Measurements from ENCODE around the gene ABCA12. TPM values are rescaled to one million over a fixed set of nuclear protein-coding genes. Genes with fewer than 3 reads are reported as not detected.

ABCA12 gene
- total and polyA plus RNA-seq, 10 of the 15 experiments (the other 5 are each of a cell fraction or from before 2014, with no cell fraction given): 1.2 to 12.1 (median 6.0) TPM

- no peak for TF ChIP-seq E4F1 (IDR thresholded peaks at IDR 0.05; ENCODE audit: borderline replicate concordance, partially characterized antibody)
- TF ChIP-seq GABPA (IDR thresholded peaks at IDR 0.05; ENCODE audit: low read depth): no peak
- no peak for TF ChIP-seq RCOR1 (conservative IDR thresholded peaks at IDR 0.05; ENCODE audit: low read depth, low read length)
- peak; percentile 14 for TF ChIP-seq MEF2B (IDR thresholded peaks at IDR 0.05; ENCODE audit: partially characterized antibody, poor library complexity, severe bottlenecking)
- no peak for TF ChIP-seq SIX5 (IDR thresholded peaks at IDR 0.05; ENCODE audit: low read depth, low read length, severe bottlenecking)
- TF ChIP-seq ASH2L (IDR thresholded peaks at IDR 0.05; ENCODE audit: borderline replicate concordance, low read depth): no peak
- no peak for TF ChIP-seq MEF2A (IDR thresholded peaks at IDR 0.05; ENCODE audit: insufficient read depth, low read depth, low read length)
- TF ChIP-seq CBFB (IDR thresholded peaks at IDR 0.05; ENCODE audit: low read depth): no peak; the same call in 1 of the 2 replicates
- no peak for TF ChIP-seq ZBTB11 (CRISPR knock-in tag; IDR thresholded peaks at IDR 0.05)
- TF ChIP-seq IRF4 (IDR thresholded peaks at IDR 0.05; ENCODE audit: low read depth, low read length): no peak
- no peak for TF ChIP-seq NFXL1 (IDR thresholded peaks at IDR 0.05; ENCODE audit: borderline replicate concordance)
- TF ChIP-seq BHLHE40 (IDR thresholded peaks at IDR 0.05; ENCODE audit: borderline replicate concordance in 1 of 2, low read depth in 2 of 2, low read length in 1 of 2): peak; percentile 38 to 73; a peak in 3 of 4 replicates
- no peak for TF ChIP-seq ESRRA (IDR thresholded peaks at IDR 0.05; ENCODE audit: low read length)
- 0 out of 2 replicates have a peak, but pooled peaks have one; percentile 19 for TF ChIP-seq YY1 (IDR thresholded peaks at IDR 0.05; ENCODE audit: low read depth, low read length)
- TF ChIP-seq JUND (IDR thresholded peaks at IDR 0.05; ENCODE audit: low read depth, low read length): no peak
- no peak for TF ChIP-seq CHD1 (IDR thresholded peaks at IDR 0.05; ENCODE audit: low read depth, low read length)
- no peak for TF ChIP-seq SMARCA5 (IDR thresholded peaks at IDR 0.05)
- no peak for TF ChIP-seq ZSCAN29 (IDR thresholded peaks at IDR 0.05)
- TF ChIP-seq CBX5 (IDR thresholded peaks at IDR 0.05; ENCODE audit: low read depth): no peak
- TF ChIP-seq, protein P1, sequence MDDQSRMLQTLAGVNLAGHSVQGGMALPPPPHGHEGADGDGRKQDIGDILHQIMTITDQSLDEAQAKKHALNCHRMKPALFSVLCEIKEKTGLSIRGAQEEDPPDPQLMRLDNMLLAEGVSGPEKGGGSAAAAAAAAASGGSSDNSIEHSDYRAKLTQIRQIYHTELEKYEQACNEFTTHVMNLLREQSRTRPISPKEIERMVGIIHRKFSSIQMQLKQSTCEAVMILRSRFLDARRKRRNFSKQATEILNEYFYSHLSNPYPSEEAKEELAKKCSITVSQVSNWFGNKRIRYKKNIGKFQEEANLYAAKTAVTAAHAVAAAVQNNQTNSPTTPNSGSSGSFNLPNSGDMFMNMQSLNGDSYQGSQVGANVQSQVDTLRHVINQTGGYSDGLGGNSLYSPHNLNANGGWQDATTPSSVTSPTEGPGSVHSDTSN (IDR thresholded peaks at IDR 0.05; ENCODE audit: insufficient replicate concordance, low read depth, low read length): peak; percentile 62
- TF ChIP-seq, protein P2, sequence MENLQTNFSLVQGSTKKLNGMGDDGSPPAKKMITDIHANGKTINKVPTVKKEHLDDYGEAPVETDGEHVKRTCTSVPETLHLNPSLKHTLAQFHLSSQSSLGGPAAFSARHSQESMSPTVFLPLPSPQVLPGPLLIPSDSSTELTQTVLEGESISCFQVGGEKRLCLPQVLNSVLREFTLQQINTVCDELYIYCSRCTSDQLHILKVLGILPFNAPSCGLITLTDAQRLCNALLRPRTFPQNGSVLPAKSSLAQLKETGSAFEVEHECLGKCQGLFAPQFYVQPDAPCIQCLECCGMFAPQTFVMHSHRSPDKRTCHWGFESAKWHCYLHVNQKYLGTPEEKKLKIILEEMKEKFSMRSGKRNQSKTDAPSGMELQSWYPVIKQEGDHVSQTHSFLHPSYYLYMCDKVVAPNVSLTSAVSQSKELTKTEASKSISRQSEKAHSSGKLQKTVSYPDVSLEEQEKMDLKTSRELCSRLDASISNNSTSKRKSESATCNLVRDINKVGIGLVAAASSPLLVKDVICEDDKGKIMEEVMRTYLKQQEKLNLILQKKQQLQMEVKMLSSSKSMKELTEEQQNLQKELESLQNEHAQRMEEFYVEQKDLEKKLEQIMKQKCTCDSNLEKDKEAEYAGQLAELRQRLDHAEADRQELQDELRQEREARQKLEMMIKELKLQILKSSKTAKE (IDR thresholded peaks at IDR 0.05; ENCODE audit: low read depth, poor library complexity, severe bottlenecking): no peak
- peak; percentile 83 for TF ChIP-seq RUNX3 (IDR thresholded peaks at IDR 0.05; ENCODE audit: low read length)
Measured at GRCh38 chr2:215136669-215137328, 1.6 kb downstream of the ABCA12 start (continued).
